Sciatic nerve (tissue), 2 donors: Measurements from ENCODE around the gene DDHD1. TPM values are rescaled to one million over a fixed set of nuclear protein-coding genes. Genes with fewer than 3 reads are reported as not detected.

Experiments used
- ATAC-seq: fragments of 200-7000 bp; cut with Tn5 transposase; one replicate; pipeline ENCODE4 v1.9.1; 2020; ENCODE audit warnings: mild to moderate bottlenecking, moderate library complexity
- DNase-seq: peaks from one replicate; pipeline ENCODE4 v3.0.0-alpha.2; 2020; ENCODE audit warnings: low spot score
- intact Hi-C: fragments of 100-400 bp; cut with DNase I; formaldehyde crosslinking; loops from one replicate; pipeline ENCODE4 v1.14.2; 2022
- total RNA-seq: library from RNA; stranded (reverse); fragmentation: NEBNext Ultra II Directional; extraction: Animal tissue kit (Norgen Biotek cat#: 25700); gene quantifications from one replicate; pipeline ENCODE4 v1.2.1, GENCODE V29; 2021
- donor health status: DM: no; HTN: no; CAD: no.
- donor health status: DM: no; HTN: no; CAD: no.

The DDHD1 gene
- total RNA-seq, 1 donor from 2014 or later = 31.6 TPM

GRCh38 chr14:53011053-53011462 is 142.1 kb downstream of the DDHD1 start:
- ATAC-seq (peak; percentile 98), DNase-seq (peak; percentile 88)
- intact Hi-C loops = no loop called here

GRCh38 chr14:53010193-53011040 is 142.7 kb downstream of the DDHD1 start:
- DNase-seq (no peak), ATAC-seq (peak; percentile 5)
- intact Hi-C loops = no loop called here

GRCh38 chr14:53006931-53007562 is 146.1 kb downstream of the DDHD1 start:
- no peak for DNase-seq
- intact Hi-C loops = no loop called here
- ATAC-seq = no peak

- DNase-seq (no peak), ATAC-seq (no peak)
- intact Hi-C loops = no loop called here
Measured at GRCh38 chr14:53004976-53005375, 148.1 kb downstream of the DDHD1 start.

- DNase-seq = no peak
- intact Hi-C loops = no loop called here
- ATAC-seq = no peak
Measured at GRCh38 chr14:53003776-53004175, 149.3 kb downstream of the DDHD1 start.

GRCh38 chr14:53002576-53002975 is 150.5 kb downstream of the DDHD1 start:
- ATAC-seq (peak; percentile 73), DNase-seq (no peak)
- intact Hi-C loops = no loop called here

- ATAC-seq (peak; percentile 75), DNase-seq (no peak)
- intact Hi-C loops = no loop called here
Measured at GRCh38 chr14:53001787-53002378, 151.2 kb downstream of the DDHD1 start.

- ATAC-seq (peak; percentile 37), DNase-seq (no peak)
- intact Hi-C loops = no loop called here
Measured at GRCh38 chr14:52998376-52999015, 154.6 kb downstream of the DDHD1 start.

GRCh38 chr14:52996493-52996892 is 156.6 kb downstream of the DDHD1 start:
- intact Hi-C loops = no loop called here
- ATAC-seq (no peak), DNase-seq (no peak)

- no peak for DNase-seq
- intact Hi-C loops = no loop called here
- no peak for ATAC-seq
Measured at GRCh38 chr14:52995998-52996397, 157.1 kb downstream of the DDHD1 start.

DNA sequence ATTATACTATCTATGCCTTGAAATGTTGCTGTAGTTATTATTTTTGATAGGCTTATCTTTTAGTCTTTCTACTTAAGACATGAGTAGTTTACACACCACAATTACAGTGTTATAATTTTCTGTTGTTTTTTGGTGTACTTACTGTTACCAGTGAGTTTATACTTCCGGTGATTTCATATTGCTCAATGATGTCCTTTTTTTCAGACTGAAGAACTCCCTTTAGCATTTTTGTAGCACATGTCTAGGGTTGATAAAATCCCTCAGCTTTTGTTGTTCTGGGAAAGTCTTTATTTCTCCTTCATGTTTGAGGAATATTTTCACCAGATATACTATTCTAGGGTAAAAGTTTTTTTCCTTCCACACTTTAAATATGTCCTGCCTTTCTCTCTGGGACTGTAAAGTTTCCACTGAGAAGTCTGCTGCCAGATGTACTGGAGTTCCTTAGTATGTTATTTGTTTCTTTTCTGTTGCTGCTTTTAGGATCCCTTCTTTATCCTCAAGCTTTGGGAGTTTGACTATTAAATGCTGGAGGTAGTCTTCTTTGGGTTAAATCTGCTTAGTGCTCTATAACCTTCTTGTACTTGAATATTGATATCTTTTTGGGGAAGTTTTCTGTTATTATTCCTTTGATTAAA is 160.8 kb downstream of the DDHD1 start:
- intact Hi-C loops = no loop called here
- ATAC-seq (no peak), DNase-seq (no peak)

GRCh38 chr14:52988139-52988538 is 165.0 kb downstream of the DDHD1 start:
- ATAC-seq (no peak), DNase-seq (no peak)
- intact Hi-C loops = no loop called here

DNA sequence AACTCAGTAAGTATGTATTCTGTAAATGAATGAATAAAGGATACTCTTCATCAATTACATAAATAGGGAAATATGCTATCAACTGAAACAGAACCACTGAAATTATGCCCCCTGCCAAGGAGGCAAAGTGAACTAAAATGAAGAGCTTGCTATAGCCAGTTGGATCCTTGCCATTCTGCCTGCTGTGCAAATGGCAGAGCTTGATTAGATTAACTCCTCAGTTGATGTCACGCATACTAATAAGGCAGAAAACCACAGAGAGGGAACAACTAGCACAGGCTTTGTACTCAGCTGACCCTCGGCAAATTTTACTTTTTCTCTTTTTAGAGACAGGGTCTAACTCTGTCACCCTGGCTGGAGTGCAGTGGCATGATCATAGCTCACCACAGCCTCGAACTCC is 165.6 kb downstream of the DDHD1 start:
- DNase-seq = no peak
- no peak for ATAC-seq
- intact Hi-C loops = no loop called here

GRCh38 chr14:52987042-52987441 is 166.1 kb downstream of the DDHD1 start:
- intact Hi-C loops = no loop called here
- ATAC-seq = no peak
- no peak for DNase-seq

Other genes with a start within 250 kb of the DDHD1 start
- 210 TPM for gene FERMT2, start 202.3 kb downstream of the DDHD1 start, total RNA-seq